ENCODE data around the gene DPP6.
"Not testable (repeated sequence)": the region's sequence is repeated elsewhere in the genome, so short reads cannot be mapped to it uniquely, and the experiment has no call there.

The DPP6 gene

DNA sequence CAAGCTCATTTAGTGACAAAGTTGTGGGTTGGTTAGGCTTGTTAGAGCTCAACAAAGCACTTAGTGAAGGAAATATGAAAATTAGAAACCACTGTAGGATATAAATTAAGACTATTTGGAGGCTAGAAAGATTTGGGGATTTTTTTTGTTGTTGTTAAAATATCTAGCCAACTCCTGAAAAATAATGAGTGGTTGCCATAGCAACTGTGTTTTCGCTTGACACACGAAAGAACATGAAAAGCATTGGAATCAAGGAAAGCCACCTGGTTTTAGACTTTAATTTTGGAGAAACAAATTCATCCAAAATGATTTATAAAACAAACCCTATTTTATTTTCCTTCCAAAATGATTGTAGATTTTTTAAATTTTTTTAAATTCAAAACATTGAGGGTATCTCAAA, 26.3 kb downstream of the DPP6 start:
- DNase-seq = not testable (repeated sequence)

DNA sequence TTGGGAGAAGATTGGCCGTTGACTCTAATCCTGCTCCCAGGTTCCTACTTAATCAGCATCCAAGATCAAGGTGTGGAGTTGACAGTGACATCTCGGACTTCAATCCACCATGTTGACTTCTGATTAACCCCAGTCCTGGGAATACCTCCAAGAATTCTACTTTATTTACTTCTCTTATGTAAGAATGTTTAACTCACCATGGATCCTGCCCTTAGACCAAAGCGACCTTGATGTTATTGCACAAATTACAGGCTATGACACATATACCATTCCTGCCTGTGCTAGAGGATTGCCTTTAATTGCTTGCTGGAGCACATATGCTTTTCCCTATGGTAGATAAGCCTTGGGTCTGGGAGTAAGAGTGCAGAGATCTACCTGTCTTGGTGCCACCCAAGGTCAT, 28.1 kb downstream of the DPP6 start:
- not testable (repeated sequence) for DNase-seq

DNA sequence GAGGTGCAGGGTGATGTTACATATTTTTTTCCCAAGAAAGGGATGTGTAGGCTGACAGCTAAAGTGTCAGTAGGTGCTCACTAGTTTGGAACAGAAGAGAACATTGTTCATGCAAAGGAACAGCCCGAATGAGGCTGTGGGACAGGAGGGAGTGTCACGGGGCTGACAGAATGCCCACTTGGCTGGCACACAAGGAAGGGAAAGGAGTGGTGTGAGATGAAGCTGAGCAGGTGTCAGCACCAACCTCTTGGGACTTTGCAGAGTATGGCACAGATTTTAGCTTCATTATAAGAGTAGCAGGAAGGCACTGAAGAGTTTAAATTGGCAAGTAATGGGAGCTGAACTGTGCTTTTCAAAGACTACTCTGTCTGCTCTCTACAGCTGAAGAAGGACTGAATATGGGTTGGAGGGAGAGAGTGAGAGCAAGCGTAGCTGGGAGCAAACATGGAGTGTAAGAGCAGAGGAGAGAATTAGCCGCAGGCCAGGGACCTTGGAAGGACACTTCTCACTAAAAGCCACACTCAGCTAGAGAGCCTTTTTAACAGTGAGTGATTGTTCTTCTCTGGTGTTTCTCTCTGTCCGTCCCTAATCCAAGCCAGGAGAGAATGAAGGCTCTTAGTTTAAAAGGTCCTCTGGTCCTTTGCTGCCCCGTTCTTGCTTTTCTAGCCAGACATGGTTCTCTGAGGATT, 35.0 kb downstream of the DPP6 start:
- not testable (repeated sequence) for DNase-seq

DNA sequence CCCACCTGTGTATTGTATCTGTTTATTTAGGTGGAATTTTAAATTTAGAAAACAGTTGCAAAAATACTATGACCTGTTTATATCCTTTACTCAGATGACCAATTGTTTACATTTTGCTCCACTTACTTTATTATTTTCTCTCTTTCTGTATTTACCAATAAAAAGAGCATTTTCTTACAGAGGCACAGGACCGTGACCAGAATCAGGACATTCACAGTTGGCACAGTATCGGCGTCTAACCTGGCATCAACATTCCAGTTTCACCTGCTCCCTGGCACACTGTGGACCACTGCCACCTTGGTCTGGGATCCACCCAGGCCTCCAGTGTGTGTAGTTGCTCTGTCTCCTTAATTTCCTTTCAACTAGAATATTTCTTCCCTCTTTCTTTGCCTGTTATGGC, 39.9 kb downstream of the DPP6 start:
- not testable (repeated sequence) for DNase-seq

DNA sequence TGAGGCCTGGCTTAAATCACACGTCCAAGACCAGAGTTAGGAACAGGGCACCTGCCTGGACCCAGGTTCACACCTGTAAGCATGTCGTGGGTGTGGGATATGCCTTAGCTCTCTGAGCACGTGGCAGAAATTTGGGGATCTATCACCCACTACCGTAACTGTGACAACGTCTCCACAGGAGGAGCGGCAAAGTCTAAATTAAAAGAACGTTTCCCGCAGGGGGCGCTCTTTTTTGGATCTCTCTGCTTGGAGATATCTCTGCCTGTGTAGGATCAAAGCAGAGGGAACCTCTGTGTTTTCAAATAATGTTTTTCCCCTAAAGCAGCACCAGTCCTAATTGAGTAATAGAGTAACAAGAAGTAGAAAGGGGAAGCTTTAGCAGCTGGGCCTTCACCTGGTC, 43.0 kb downstream of the DPP6 start:
- not testable (repeated sequence) for DNase-seq

DNA sequence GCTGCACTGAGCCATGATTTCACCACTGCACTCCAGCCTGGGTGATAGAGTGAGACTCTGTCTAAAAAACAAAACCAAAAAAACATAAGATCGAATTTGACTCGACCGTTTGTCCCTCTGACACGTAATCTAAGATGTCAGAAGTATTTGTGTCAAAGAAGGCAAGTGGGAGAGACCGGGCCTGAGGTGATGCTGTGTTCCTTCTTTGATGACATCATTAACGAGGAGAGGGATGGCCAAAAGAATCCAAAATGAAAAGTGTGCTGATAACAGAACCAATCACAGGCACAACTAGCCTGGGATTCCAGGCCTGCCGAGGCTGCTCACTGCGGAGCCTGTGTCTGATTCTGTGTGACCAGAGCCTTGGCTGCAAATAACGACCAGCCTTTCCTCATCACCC, 52.9 kb downstream of the DPP6 start:
- not testable (repeated sequence) for DNase-seq

DNA sequence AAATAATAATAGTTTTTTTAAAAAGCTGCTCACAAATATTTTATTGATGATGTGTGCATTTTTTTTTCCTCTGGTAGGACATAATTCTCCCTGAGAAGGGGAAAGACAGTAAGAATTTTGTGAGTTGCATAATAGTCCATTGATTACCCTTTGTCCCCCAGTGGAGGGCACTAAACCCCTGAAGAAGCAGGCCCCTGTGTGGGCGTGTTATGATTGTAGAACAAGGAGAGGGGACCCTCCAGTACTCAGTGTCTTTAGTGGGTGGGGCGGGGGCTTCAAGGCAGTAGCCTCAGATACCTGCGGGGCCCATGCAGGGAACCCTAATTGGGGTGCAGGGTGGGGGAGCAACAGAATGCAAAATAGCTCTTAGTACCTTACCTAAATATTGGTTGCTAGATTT, 57.4 kb downstream of the DPP6 start:
- not testable (repeated sequence) for DNase-seq

DNA sequence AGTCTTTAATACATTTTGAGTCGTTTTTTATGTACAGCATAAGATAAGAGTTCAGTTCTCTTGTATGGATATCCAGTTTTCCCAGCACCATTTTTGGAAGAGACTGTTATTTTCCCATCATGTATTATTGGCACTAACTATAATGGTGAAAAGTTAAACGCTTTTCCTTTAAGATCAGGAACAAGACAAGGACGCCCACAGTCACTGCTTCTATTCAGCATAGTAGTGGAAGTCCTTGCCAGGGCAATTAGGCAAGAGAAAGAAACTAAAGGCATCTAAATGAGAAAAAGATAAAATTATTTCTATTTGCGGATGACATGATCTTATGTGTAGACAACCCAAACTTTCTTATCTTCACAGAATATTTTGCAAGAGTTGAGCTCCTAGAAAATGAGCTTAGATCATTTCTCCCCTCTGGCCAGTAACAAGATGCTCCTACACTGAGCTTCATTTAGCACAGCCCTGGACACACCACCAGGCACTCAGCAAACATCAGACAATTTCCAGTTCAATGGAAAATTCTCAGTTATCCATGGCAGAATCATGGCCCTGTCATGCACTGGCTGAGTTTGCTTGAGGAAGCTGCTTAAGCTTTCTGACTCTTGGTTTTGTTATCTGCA, 61.6 kb downstream of the DPP6 start:
- DNase-seq = not testable (repeated sequence)

DNA sequence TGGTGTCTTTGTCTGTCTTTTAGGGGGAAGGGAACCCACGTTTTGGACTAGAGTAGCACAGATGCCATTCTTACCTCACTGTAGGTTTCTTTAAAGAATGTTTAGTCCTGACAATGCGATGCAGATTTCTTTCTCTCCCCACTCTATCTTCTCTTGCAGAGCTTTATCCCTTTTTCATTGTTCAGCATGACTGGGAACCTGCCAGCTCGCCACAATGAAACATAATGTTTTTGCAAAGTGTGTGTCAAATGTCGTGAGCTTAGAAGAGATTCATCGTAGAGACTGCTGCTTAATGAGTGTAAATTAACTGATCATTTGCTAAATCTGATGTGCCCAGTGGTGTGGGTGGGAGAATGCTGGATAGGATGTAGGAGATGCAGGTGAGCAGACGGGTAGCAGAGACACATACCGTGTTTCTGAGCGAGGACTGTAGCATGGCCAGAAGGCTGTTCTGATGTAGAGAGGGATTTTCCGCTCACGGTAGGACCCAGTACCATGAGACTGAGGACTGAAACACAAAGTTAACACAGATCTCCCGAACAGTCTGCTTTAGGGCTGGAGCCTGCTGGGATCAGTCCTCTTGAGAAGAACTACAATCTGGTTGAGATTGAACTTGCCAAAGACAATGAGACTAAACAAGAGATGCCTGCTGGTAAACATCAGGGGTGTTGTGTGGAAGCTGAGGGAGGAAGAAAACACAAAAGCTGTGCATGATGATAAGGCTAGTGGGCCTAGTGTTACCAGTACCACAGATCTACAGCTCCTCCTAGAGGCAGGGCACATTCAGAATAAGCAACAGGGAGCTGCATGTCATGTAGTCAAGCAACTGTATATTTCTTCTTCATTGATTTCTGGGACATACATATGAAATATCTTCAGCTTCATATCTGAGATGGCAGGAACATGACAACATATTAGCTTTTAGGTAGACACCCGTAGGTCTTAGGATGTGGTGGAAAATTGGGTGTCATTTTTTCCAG, 65.5 kb downstream of the DPP6 start:
- not testable (repeated sequence) for DNase-seq

DNA sequence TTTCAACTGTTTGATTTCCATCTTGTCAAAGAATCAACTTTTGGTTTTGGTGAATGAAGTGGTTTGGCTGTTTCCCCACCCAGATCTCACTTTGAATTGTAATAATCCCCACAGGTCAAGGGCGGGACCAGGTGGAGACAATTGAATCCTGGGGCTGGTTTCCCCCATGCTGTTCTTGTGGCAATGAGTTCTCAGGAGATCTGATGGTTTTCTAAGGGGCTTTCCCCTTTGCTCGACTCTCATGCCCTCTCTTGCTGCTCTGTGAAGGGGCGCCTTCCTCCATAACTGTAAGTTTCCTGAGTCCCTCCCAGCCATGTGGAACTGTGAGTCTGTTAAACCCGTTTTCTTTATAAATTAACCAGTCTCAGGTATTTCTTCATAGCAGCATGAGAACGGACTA, 68.6 kb downstream of the DPP6 start:
- not testable (repeated sequence) for DNase-seq

DNA sequence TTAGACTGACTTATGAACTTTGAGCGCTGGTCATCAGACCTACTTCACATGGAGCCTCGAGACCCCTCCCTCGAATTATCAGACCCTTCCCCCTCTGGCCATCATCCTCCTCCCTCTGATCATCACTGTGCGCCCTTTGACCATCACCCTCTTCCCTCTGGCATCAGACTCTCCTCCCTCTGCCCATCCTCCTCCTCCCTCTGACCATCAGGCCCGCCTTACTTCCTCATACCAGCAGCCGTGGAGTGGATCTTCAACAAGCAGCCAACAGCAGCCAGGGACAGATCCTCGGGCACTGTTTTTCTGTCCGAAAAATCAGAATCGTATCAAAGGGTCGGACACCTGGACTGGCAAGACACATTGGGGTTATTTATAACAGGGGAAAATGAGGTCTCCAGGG, 70.5 kb downstream of the DPP6 start:
- not testable (repeated sequence) for DNase-seq

DNA sequence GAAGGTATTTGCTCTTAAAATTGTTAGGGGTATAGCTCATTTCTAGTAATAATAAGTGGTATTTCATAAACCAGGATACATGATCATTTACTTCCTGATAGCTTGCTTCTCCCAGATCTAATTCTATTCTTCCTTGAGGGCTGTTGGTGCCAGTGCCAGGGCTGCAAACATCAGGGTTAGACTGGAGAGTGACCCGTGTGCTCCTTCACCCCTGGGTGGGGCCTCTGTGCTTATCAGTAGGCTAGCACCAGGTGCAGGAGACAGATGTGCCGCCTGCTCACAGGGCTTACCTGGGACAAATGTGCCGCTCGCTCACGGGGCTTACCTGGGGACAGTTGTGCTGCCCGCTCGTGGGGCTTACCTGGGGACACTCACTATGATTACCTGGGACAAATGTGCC, 71.2 kb downstream of the DPP6 start:
- DNase-seq = not testable (repeated sequence)

DNA sequence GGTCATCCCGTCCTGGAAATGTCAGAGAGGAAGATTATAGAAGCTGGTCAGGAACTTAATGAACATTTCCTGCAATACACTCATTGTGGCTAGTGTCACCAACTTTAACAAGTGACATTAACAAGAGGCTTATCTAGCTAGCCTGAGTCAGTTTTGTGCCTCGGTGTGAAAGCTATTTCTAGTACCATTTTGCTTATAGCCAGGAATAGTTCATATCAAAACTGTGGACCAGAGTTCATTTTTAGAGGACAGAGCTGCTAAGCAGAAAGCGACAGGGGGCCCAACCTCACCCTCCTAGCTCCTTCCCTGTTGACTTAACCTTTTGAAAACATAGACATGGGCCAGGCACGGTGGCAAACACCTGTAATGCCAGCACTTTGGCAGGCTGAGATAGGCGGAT, 76.9 kb downstream of the DPP6 start:
- DNase-seq = not testable (repeated sequence)

DNA sequence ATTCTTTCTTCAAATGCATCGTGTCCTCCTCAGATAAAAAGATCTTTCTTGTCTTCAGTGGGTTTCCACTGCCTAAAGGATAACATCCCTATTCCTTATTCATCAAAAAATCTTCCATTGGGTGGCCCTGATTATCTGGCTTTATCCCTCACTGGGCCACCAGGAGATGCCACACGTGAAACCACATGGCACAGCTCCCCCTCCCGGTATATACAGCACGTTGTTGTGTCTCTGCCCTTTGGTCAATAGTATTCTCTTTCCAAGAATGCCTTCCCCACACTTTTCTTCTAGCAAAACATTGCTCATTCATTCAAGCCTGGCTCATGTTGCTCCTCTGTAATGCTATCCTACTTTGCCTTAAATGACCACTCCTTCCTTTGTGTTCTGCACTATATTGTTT, 80.4 kb downstream of the DPP6 start:
- not testable (repeated sequence) for DNase-seq

DNA sequence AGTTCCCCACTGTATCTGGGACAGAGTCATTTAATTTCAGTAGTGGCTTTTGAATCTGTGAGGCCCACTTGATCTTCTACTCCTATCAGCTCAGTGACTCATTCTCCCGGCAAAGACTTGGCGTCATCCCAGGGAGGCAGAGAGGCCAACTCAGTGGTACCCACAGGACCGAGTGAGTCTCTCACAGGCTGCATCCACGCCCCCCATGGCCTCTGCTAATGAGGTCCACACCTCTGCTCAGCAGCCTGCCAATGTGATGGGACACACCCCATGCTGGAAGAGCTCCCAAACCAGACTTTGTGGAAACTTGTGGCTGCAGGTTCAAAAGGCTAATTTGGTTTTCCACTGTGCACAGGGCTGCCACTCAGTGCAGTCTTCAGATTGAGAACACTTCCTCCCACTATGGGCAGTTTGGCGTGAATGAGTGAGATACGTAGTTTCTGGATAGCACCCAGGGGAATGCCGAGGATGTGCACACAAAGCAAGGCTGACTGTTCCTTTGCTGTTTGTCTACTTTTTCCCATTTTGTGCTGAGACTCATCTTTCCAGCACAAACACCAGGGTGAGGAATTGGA, 81.6 kb downstream of the DPP6 start:
- not testable (repeated sequence) for DNase-seq

DNA sequence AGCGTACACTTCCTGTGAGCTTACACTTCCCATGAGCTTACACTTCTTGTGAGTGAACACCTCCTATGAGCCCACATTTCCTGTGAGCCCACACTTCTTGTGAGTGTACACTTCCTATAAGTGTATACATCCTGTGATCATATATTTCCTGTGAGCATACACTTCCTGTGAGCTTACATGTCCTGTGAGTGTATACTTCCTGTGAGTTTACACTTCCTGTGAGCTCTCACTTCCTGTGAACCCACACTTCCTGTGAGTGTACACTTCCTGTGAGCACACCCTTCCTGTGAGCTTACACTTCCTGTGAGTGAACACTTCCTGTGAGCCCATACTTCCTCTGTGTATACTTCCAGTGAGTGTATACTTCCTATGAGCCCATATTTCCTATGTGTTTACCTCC, 82.5 kb downstream of the DPP6 start:
- DNase-seq = not testable (repeated sequence)

DNA sequence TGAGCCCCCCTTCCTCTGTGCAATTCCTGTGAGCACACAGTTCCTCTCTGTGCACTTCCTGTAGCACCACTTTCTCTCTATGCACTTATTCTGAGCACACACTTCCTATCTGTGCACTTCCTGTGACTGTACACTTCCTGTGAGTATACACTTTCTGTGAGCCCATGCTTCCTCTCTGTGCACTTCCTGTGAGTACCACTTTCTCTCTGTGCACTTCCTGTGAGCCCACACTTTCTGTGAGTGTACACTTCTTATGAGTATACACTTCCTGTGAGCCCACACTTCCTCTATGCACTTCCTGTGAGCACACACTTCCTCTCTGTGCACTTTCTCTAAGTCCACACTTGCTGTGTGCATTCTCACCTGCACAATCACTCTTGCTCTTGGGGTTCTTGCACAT, 83.4 kb downstream of the DPP6 start:
- DNase-seq = not testable (repeated sequence)

DNA sequence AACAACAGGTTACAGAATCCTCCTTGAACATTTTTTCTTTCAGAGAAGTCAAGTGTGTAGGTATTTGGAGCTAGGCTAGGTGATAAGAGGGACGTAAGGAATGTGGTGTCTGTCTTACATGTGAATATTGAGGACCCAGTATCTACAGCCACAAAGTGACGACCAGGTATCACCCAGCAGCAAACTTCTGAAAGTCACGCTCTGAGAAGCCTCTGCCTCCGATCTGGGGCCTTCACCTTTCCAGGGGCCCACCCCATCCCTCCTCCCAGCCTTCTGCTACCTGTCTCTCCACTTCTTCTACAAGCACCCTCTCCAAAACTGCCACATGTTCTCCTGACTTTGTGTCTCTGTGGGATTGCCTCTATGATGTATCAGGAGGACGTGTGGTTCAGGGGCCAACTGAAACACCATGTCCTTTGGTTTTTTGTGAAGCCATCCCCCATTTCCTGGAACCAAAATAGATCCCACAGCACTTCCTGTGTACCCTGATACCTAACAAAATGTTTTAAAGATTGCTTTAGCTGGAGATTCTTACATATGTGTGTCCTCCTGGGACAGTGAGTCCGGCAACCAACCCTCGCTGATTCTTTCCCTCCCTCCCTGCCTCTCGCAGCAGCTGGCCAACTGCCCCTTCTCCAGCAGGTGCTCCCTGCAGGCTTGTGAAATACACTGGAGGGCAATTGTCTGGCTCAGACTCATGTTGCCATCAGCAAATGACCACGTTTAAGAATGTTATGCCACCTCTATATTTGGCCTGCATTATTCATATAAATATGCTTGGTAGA, 93.9 kb downstream of the DPP6 start:
- not testable (repeated sequence) for DNase-seq

DNA sequence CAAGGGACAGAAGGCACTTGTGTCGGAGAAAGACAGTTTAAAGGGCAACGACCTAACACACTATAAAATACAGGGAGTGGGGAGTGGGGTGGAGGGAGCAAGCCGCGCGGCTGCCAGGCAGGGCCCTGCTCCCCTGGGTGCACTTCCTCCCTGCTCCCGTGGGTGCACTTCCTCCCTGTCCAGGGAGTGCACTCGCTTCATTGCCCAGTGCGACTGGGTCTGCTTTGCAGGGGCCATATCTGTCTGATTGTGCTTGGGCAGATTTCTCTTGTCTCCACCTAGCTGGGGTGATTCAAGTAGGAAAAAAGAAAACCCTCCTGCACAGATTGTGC, 94.5 kb downstream of the DPP6 start:
- DNase-seq = not testable (repeated sequence)

DNA sequence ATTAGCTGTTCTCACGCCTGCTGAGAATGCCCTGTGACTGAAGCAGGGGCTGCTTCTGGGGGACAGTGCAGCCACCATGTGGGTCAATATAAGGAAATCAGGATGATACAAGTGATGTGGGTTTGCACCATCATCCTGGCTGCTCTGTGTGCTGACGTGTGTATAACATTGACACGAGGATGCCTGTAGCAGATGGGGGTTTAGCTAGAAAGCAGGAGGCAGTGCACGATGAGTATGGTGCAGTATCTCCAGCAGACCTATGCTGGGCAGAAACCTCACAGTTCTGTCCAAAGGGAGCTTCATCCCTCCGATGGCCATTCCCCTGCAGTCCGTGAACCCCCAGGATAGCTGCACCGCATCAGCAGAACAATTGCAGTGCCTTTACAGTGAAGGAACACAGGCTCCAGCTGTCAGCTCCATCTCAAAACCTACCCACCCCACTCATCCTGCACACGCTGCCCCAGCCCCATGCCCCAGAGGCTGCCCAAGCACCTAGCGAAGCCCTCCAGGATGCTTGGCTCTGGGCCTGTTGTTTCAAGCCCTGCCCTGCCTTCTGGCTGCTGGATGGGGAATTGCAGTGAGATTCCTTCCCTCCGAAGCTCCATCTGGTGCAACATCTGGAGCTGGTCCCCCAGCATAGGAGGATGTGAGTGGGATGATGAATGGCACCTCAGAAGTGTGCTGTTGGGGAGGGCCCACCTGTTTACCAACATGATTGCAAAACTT, 96.8 kb downstream of the DPP6 start:
- not testable (repeated sequence) for DNase-seq

DNA sequence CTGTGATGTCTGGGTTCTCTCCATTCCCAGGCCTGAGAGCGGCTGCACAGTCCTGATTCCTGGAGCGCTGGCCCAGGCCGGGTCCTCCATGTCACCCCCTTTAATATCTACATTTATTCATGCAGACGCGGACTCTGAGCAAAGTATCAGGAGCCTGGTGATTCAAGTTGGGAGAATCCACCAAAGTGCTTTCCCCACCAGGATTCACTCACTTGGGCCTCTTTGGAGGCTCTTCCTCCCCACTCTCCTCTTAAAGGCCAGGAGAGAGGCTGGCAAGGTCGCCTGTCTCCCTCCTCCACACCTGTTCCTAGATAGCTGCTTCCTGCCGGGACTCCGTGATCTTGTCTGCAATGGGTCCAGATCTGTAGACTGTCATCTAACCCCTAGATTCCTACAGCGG, 98.5 kb downstream of the DPP6 start:
- DNase-seq = not testable (repeated sequence)

DNA sequence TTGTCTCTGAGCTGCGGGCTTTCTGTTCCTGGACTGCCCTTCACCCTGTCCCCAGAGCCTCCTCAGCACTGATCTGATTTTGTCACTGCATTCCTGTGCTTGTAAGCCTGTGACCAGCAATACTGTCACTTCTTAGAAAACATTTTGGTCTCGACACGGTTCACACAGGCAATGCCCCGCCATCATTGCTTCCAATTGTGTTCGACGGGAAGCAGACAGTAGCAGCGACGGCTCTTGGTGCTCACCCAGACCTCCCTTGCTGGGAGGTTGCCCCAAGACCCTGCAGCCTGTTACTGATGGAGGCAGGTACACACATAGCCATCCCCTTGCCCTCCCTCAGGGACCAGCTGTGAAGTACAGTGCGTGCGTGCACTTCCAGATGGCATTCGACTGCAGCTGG, 99.1 kb downstream of the DPP6 start:
- not testable (repeated sequence) for DNase-seq

All from activated gamma-delta T cell treated with Interleukin-2 at 50 U/mL for 16 hours (primary cell).